Measurements from ENCODE around the gene MIGA2. TPM values are rescaled to one million over a fixed set of nuclear protein-coding genes. Genes with fewer than 3 reads are reported as not detected.
A peak's percentile ranks its signal among the peaks of the same experiment; 100 is the strongest.

MIGA2 gene
- total and polyA plus RNA-seq, 9 of the 15 experiments (the other 6 are each of a cell fraction or from before 2014, with no cell fraction given): 0.15 to 54.1 (median 18.0) TPM

- TF ChIP-seq MAX (CRISPR knock-in tag; IDR thresholded peaks at IDR 0.05) (peak; percentile 65; the same call in 1 of the 2 replicates), KDM2B (CRISPR knock-in tag; IDR thresholded peaks at IDR 0.05) (no peak), ZNF76 (CRISPR knock-in tag; IDR thresholded peaks at IDR 0.05; ENCODE audit: borderline replicate concordance) (0 out of 2 replicates have a peak, but pooled peaks have one; percentile 82), SOX6 (IDR thresholded peaks at IDR 0.05) (no peak), GTF2E2 (tag; IDR thresholded peaks at IDR 0.05) (no peak), CREM (IDR thresholded peaks at IDR 0.05; ENCODE audit: low read depth) (peak; percentile 84), ZBTB49 (CRISPR knock-in tag; IDR thresholded peaks at IDR 0.05; ENCODE audit: borderline replicate concordance) (no peak), EP400 (IDR thresholded peaks at IDR 0.05) (peak; percentile 87), MBD2 (IDR thresholded peaks at IDR 0.05; ENCODE audit: borderline replicate concordance, low read depth) (peak; percentile 100), CREB3 (tag; conservative IDR thresholded peaks at IDR 0.05; ENCODE audit: low read depth) (peak; percentile 95), FOS (IDR thresholded peaks at IDR 0.05; ENCODE audit: extremely low read depth, insufficient read length) (peak; percentile 99), HDAC3 (IDR thresholded peaks at IDR 0.05; ENCODE audit: borderline replicate concordance, partially characterized antibody) (no peak), ATF1 (CRISPR knock-in tag; IDR thresholded peaks at IDR 0.05) (0 out of 2 replicates have a peak, but pooled peaks have one; percentile 25), ATF1 (tag; IDR thresholded peaks at IDR 0.05) (peak; percentile 92), ZFX (CRISPR knock-in tag; IDR thresholded peaks at IDR 0.05) (peak; percentile 64), ZNF511 (CRISPR knock-in tag; IDR thresholded peaks at IDR 0.05) (peak; percentile 62), ERF (CRISPR knock-in tag; IDR thresholded peaks at IDR 0.05) (peak; percentile 90), DDX20 (tag; IDR thresholded peaks at IDR 0.05; ENCODE audit: low read depth) (no peak), ZNF766 (CRISPR knock-in tag; conservative IDR thresholded peaks at IDR 0.05) (peak; percentile 95), PKNOX1 (IDR thresholded peaks at IDR 0.05) (peak; percentile 51; the same call in 1 of the 2 replicates), ZNF133 (CRISPR knock-in tag; IDR thresholded peaks at IDR 0.05) (0 out of 2 replicates have a peak, but pooled peaks have one; percentile 24), CBX3 (IDR thresholded peaks at IDR 0.05; ENCODE audit: borderline replicate concordance in 1 of 2, low read length in 2 of 2) (0 out of 3 replicates have a peak, but pooled peaks of 1 of the 2 experiments have one; percentile 4), BMI1 (IDR thresholded peaks at IDR 0.05; ENCODE audit: low read length) (no peak), SMARCA5 (IDR thresholded peaks at IDR 0.05) (no peak), GABPA (tag; conservative IDR thresholded peaks at IDR 0.05; ENCODE audit: low read depth) (peak; percentile 64)
Measured at GRCh38 chr9:129080601-129081387, 44.4 kb downstream of the MIGA2 start, which contains the start of gene DOLPP1 (continued).
